IMR-90 (cell line): Measurements from ENCODE around the gene SLC6A9. TPM values are rescaled to one million over a fixed set of nuclear protein-coding genes. Genes with fewer than 3 reads are reported as not detected.

Source experiments
- ATAC-seq: fragments of 200-7000 bp; cut with Tn5 transposase; 2 replicates; pipeline ENCODE4 v1.9.1; 2020; ENCODE audit warnings: low read depth, mild to moderate bottlenecking, moderate library complexity
- BruUV-seq: library from RNA; stranded (reverse); fragments of 400-500 nt; replicated peaks from 2 replicates; lab custom pipeline; 2021; lab: Mats Ljungman, UMichigan
- CTCF ChIA-PET: fragments of 300-600 bp; formaldehyde crosslinking; extraction: SDS; loops from one replicate; lab custom pipeline; 2021; ENCODE audit warnings: antibody characterized with exemption; lab: Yijun Ruan, JAX
- POLR2A ChIA-PET: fragments of 300-600 bp; sonication (Branson Sonifier 250); formaldehyde crosslinking; loops from one replicate; lab custom pipeline; 2022; ENCODE audit warnings: antibody characterized with exemption; ENCODE audit not compliant: unreplicated experiment; lab: Charles Lee
- DNase-seq: peaks from one replicate; pipeline ENCODE4 v3.0.0; 2013
- H2AFZ ChIP-seq: replicated peaks from 2 replicates; pipeline ENCODE3; 2013; ENCODE audit warnings: low read length, mild to moderate bottlenecking; ENCODE audit not compliant: poor library complexity
- H2AK5ac ChIP-seq: 2 replicates; pipeline ENCODE4 v1.6.1; 2013; ENCODE audit warnings: low read depth, low read length, inconsistent platforms
- H2AK9ac ChIP-seq: replicated peaks from 2 replicates; pipeline ENCODE3; 2013; ENCODE audit warnings: mild to moderate bottlenecking, low read depth, low read length, moderate library complexity; ENCODE audit not compliant: poor library complexity
- H2BK120ac ChIP-seq: 2 replicates; pipeline ENCODE4 v1.6.1; 2013; ENCODE audit warnings: low read depth, low read length, inconsistent platforms
- H2BK15ac ChIP-seq: 3 replicates; pipeline ENCODE4 v1.6.1; 2013; ENCODE audit warnings: low read depth, low read length, inconsistent platforms
- H2BK20ac ChIP-seq: 2 replicates; pipeline ENCODE4 v1.6.1; 2013; ENCODE audit warnings: low read depth, mild to moderate bottlenecking, inconsistent platforms, low read length, moderate library complexity
- H2BK5ac ChIP-seq: 2 replicates; pipeline ENCODE4 v1.6.1; 2013; ENCODE audit warnings: mild to moderate bottlenecking, low read depth, low read length, inconsistent platforms; ENCODE audit not compliant: poor library complexity, severe bottlenecking
- H3K14ac ChIP-seq: replicated peaks from 2 replicates; pipeline ENCODE4 v1.6.1; 2013; ENCODE audit warnings: low read depth, low read length, inconsistent platforms
- H3K18ac ChIP-seq: 2 replicates; pipeline ENCODE4 v1.6.1; 2013; ENCODE audit warnings: low read depth, low read length, control low read depth
- H3K23ac ChIP-seq: 2 replicates; pipeline ENCODE4 v1.6.1; 2013; ENCODE audit warnings: low read depth, low read length, inconsistent platforms
- H3K27ac ChIP-seq: 2 replicates; pipeline ENCODE4 v1.5.1; 2013; ENCODE audit warnings: mild to moderate bottlenecking, control low read depth, low read length; ENCODE audit not compliant: insufficient read depth
- H3K27me3 ChIP-seq: 2 replicates; pipeline ENCODE4 v1.6.1; 2013; ENCODE audit warnings: low read length; ENCODE audit not compliant: control insufficient read depth, insufficient read depth
- H3K36me3 ChIP-seq: 2 replicates; pipeline ENCODE4 v1.6.1; 2013; ENCODE audit warnings: low read length, mixed read lengths; ENCODE audit not compliant: control insufficient read depth, insufficient read depth
- H3K4ac ChIP-seq: 2 replicates; pipeline ENCODE4 v1.6.1; 2013; ENCODE audit warnings: low read depth, low read length, inconsistent platforms
- H3K4me1 ChIP-seq: 2 replicates; pipeline ENCODE4 v1.6.1; 2013; ENCODE audit warnings: low read length, mixed read lengths; ENCODE audit not compliant: control insufficient read depth, insufficient read depth
- H3K4me2 ChIP-seq: 2 replicates; pipeline ENCODE4 v1.6.1; 2013; ENCODE audit warnings: low read depth, mild to moderate bottlenecking, control low read depth, low read length, moderate library complexity
- H3K4me3 ChIP-seq: 2 replicates; pipeline ENCODE4 v1.5.1; 2013; ENCODE audit warnings: low read depth, mild to moderate bottlenecking, control low read depth, low read length, moderate library complexity; ENCODE audit not compliant: insufficient read depth
- H3K56ac ChIP-seq: 2 replicates; pipeline ENCODE4 v1.6.1; 2013; ENCODE audit warnings: low read length, inconsistent platforms; ENCODE audit not compliant: insufficient read depth; ENCODE audit errors: extremely low read depth
- H3K79me1 ChIP-seq, 2 experiments: 2 replicates each; pipeline ENCODE4 v1.6.1; 2013; ENCODE audit warnings: low read length in 2 of 2, inconsistent platforms in 1 of 2, low read depth in 1 of 2
- H3K9ac ChIP-seq: 2 replicates; pipeline ENCODE4 v1.6.1; 2013; ENCODE audit warnings: low read depth, low read length, control low read depth
- H3K9me1 ChIP-seq: 2 replicates; pipeline ENCODE4 v1.6.1; 2013; ENCODE audit warnings: low read length, inconsistent platforms; ENCODE audit not compliant: insufficient read depth
- H3K9me3 ChIP-seq: 2 replicates; pipeline ENCODE4 v1.6.1; 2013; ENCODE audit warnings: low read length; ENCODE audit not compliant: control insufficient read depth, insufficient read depth
- H4K20me1 ChIP-seq: 2 replicates; pipeline ENCODE4 v1.6.1; 2013; ENCODE audit warnings: low read length, inconsistent platforms; ENCODE audit not compliant: insufficient read depth
- H4K5ac ChIP-seq: 2 replicates; pipeline ENCODE4 v1.6.1; 2013; ENCODE audit warnings: mild to moderate bottlenecking, low read depth, low read length, control low read depth
- H4K8ac ChIP-seq, 2 experiments: 2 replicates each; pipeline ENCODE4 v1.6.1; 2013; ENCODE audit warnings: low read depth in 2 of 2, low read length in 2 of 2, control low read depth in 1 of 2, inconsistent platforms in 1 of 2
- H4K91ac ChIP-seq: 2 replicates; pipeline ENCODE4 v1.6.1; 2013; ENCODE audit warnings: low read depth, low read length, inconsistent platforms; ENCODE audit not compliant: insufficient read depth
- BHLHE40 ChIP-seq: fragments of 150-350 bp; IDR thresholded peaks from 2 replicates; pipeline ENCODE4 v1.6.1; 2016; ENCODE audit warnings: mild to moderate bottlenecking, low read depth, low read length
- CEBPB ChIP-seq: IDR thresholded peaks from 2 replicates; pipeline ENCODE4 v1.6.1; 2012; ENCODE audit warnings: low read depth, low read length, improper control_type of control experiment
- CHD1 ChIP-seq: IDR thresholded peaks from 2 replicates; pipeline ENCODE4 v1.6.1; 2012; ENCODE audit warnings: low read depth, low read length, improper control_type of control experiment
- CTCF ChIP-seq: conservative IDR thresholded peaks from 2 replicates; pipeline ENCODE4 v1.5.1; 2012; ENCODE audit warnings: mild to moderate bottlenecking, low read depth, low read length, improper control_type of control experiment
- FOS ChIP-seq: fragments of 150-350 bp; IDR thresholded peaks from 2 replicates; pipeline ENCODE4 v1.6.1; 2016; ENCODE audit warnings: low read depth, low read length
- MAFK ChIP-seq: IDR thresholded peaks from 2 replicates; pipeline ENCODE4 v1.6.1; 2012; ENCODE audit warnings: low read depth, low read length, improper control_type of control experiment
- MXI1 ChIP-seq: IDR thresholded peaks from 2 replicates; pipeline ENCODE4 v1.6.1; 2012; ENCODE audit warnings: low read depth, mild to moderate bottlenecking, low read length, moderate library complexity, borderline replicate concordance
- POLR2A ChIP-seq: IDR thresholded peaks from 2 replicates; pipeline ENCODE4 v1.6.1; 2012; ENCODE audit warnings: mild to moderate bottlenecking, low read depth, low read length
- RCOR1 ChIP-seq: IDR thresholded peaks from 2 replicates; pipeline ENCODE4 v1.6.1; 2012; ENCODE audit warnings: mild to moderate bottlenecking, low read length, improper control_type of control experiment; ENCODE audit not compliant: insufficient replicate concordance
- SMC3 ChIP-seq: fragments of 150-350 bp; IDR thresholded peaks from 2 replicates; pipeline ENCODE4 v1.6.1; 2016; ENCODE audit warnings: low read depth, mild to moderate bottlenecking, antibody characterized with exemption, low read length, moderate library complexity
- USF2 ChIP-seq: fragments of 150-350 bp; IDR thresholded peaks from 2 replicates; pipeline ENCODE4 v1.6.1; 2017; ENCODE audit warnings: mild to moderate bottlenecking, antibody characterized with exemption, low read length, low read depth
- WGBS, 2 experiments: methylation state at CpG; one replicate each; pipeline versions ENCODE4 v1.1.5 to v1.1.7; 2013; ENCODE audit warnings: missing lambda C conversion rate in 2 of 2; ENCODE audit not compliant: insufficient read length in 1 of 2; ENCODE audit errors: extremely low coverage in 2 of 2; 5-methylcytosine and 5-hydroxymethylcytosine counted together
- dilution Hi-C: fragments of 300-500 bp; cut with HindIII; formaldehyde crosslinking; loops from one replicate; pipeline ENCODE4 v1.14.3; 2018; ENCODE audit warnings: low sequenced_read_pairs; ENCODE audit not compliant: unreplicated experiment
- in situ Hi-C: fragments of 300-500 bp; cut with MboI; formaldehyde crosslinking; loops from 3 replicates; pipeline ENCODE4 v1.14.3; 2019; ENCODE audit warnings: low sequenced_read_pairs, inconsistent platforms, mixed read lengths
- intact Hi-C: fragments of 100-400 bp; cut with micrococcal nuclease; formaldehyde crosslinking; loops from 2 replicates; pipeline ENCODE4 v1.10.0; 2022
- polyA plus RNA-seq, 3 experiments: library from polyadenylated mRNA; depleted of rRNA; stranded (reverse); fragments of >200 nt; gene quantifications; 2 replicates each; pipeline ENCODE4 v1.2.3, GENCODE V29; 2012; ENCODE audit warnings: low replicate concordance in 1 of 3
- total RNA-seq: library from RNA; depleted of rRNA; stranded (reverse); fragments of >200 nt; gene quantifications from 2 replicates; pipeline ENCODE4 v1.2.3, GENCODE V29; 2012

SLC6A9 gene
- total and polyA plus RNA-seq, 2 of the 4 experiments (the other 2 are of a cell fraction) = 2.0 to 6.6 TPM

- no peak for TF ChIP-seq CEBPB
- no peak for TF ChIP-seq FOS
Observed at GRCh38 chr1:43975249-43975961, 55.9 kb downstream of the SLC6A9 start (continued).

- POLR2A ChIA-PET = interaction anchor here (0.6 kb wide), 1 partner anchor 19 kb away, joined by 9 read pairs; no protein-coding TSS in a partner anchor
- ATAC-seq = peak; percentile 73
- TF ChIP-seq FOS (peak; percentile 96), MXI1 (peak; percentile 65; the same call in 1 of the 2 replicates), USF2 (peak; percentile 100), POLR2A (peak; percentile 77), CEBPB (no peak), MAFK (no peak), CTCF (peak; percentile 23; the same call in 1 of the 2 replicates), RCOR1 (no peak), BHLHE40 (peak; percentile 44; the same call in 1 of the 2 replicates), CHD1 (no peak), SMC3 (no peak)
Observed at GRCh38 chr1:43974443-43975248, 56.6 kb downstream of the SLC6A9 start, which contains the start of gene ATP6V0B. TSS of gene ATP6V0B (plus strand) at chr1:43974960. CDS start at chr1:43975041, 81 bp downstream.

More at GRCh38 chr1:43974443-43975248, 56.6 kb downstream of the SLC6A9 start, which contains the start of gene ATP6V0B:
- Histone ChIP-seq H2AK9ac (peak within 1 kb of the TSS; percentile 94), H2BK20ac (no peak within 1 kb of the TSS), H3K4me1 (peaks cover 12% of the 10 kb centered on the region), H3K4me3 (peak within 1 kb of the TSS; percentile 76), H2BK5ac (peak within 1 kb of the TSS; percentile 66), H2AFZ (peak within 1 kb of the TSS; percentile 99), H2BK15ac (no peak within 1 kb of the TSS), H4K8ac (peak within 1 kb of the TSS; percentile 22 to 83), H3K9me1 (peaks cover 30% of the 10 kb centered on the region), H3K27me3 (no peaks in the 10 kb centered on the region), H3K9me3 (no peaks in the 10 kb centered on the region), H2BK120ac (no peak within 1 kb of the TSS), H3K14ac (peak within 1 kb of the TSS; percentile 58), H4K5ac (peak within 1 kb of the TSS; percentile 24; the same call in 1 of the 2 replicates), H4K91ac (peak within 1 kb of the TSS; percentile 28; the same call in 1 of the 2 replicates), H3K36me3 (peaks cover 25% of the 10 kb centered on the region), H2AK5ac (peak within 1 kb of the TSS; percentile 76), H3K18ac (no peak within 1 kb of the TSS; the same call in 1 of the 2 replicates), H3K56ac (peak within 1 kb of the TSS; percentile 45; the same call in 1 of the 2 replicates), H3K4me2 (peak within 1 kb of the TSS; percentile 89), H3K27ac (peak within 1 kb of the TSS; percentile 73), H3K23ac (peak within 1 kb of the TSS; percentile 86), H3K4ac (peak within 1 kb of the TSS; percentile 74), H3K9ac (peak within 1 kb of the TSS; percentile 71), H4K20me1 (peaks cover 25% of the 10 kb centered on the region), H3K79me1 (peaks cover 38 to 58% of the 10 kb centered on the region in 2 experiments; a peak in 3 of 4 replicates)
- WGBS, 2 experiments = 2% methylated on average over 50 of the region's 93 CpGs; no CpG with 5 or more reads in 1 of the 2 experiments
- intact Hi-C loops = no loop called here
- no TSS peak for BruUV-seq
- DNase-seq = peak; percentile 89
- dilution Hi-C loops = no loop called here
- in situ Hi-C loops = loop anchor here (25.0 kb wide), 1 partner anchor 437 kb away; the partner anchor contains the start of gene PTPRF
- CTCF ChIA-PET = no interaction called here
